ENCODE results near the gene CPZ.

CPZ gene

DNA sequence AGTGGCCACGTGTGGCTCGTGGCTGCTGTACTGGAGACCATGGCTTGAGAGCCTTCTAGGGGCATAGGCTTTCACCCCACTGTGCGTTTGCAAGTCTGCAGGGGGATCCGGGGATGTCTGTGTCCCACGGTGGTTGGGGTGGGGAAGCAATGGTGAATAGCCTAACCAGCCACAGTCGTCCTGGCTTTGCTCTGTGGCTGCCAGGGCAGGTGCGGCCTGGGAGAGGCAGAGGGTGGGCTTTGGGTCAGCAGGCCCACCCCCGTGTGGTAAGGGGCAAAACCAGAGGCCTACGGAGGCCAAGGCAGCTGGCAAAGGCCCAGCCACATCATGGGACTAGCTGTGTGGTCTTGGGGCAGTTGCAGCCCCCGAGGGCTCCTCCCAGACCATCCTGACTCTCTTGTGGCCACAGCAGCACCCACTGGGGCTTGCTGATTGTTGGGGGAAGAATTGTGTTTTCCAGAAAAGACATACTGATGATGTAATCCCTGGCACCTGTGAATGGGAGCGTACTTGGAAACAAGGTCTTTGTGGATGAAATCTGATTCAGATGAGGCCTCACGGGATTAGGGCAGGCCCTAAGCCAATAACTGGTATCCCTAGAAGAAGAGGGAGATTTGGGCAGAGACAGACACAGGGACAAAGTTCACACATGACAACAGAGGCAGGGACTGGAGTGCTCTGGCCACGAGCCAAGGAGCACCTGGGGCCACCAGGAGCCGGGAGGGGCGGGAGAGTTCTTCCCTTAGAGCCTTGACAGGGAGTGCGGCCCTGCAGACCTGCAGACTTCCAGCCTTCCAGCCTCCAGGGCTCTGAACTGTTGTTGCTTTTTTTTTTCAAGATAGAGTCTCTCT, 2.9 kb downstream of the CPZ start:
- DNase-seq (ENCODE audit: low read depth), result no peak

DNA sequence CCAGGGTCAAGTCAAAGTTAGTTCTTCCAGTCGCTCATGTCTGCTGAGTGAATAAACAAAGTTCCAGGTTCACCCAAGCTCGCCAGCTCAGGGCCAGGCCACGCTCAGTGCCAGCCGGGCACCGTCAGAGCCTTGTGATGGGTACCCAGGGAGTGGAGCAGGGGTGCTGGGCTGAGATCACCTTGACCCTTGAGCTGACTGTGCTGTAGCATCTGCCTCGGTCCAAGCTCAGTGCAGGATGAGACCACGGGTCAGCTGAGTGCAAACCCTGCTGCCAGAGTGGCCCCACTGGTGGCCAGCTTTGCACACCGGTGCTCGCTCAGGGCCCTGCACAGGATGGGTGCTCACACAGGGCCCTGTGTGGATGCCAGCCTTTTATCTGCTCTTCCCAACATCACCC, 4.3 kb downstream of the CPZ start:
- no peak for DNase-seq (ENCODE audit: low read depth)

GRCh38 chr4:8597319-8597718, 4.8 kb downstream of the CPZ start:
- no peak for DNase-seq (ENCODE audit: low read depth)

- no peak for DNase-seq (ENCODE audit: low read depth)
Observed at GRCh38 chr4:8597791-8598190, 5.2 kb downstream of the CPZ start.

- no peak for DNase-seq (ENCODE audit: low read depth)
Observed at GRCh38 chr4:8598391-8599090, 6.0 kb downstream of the CPZ start.

- no peak for DNase-seq (ENCODE audit: low read depth)
Observed at GRCh38 chr4:8599091-8599460, 6.5 kb downstream of the CPZ start.

DNA sequence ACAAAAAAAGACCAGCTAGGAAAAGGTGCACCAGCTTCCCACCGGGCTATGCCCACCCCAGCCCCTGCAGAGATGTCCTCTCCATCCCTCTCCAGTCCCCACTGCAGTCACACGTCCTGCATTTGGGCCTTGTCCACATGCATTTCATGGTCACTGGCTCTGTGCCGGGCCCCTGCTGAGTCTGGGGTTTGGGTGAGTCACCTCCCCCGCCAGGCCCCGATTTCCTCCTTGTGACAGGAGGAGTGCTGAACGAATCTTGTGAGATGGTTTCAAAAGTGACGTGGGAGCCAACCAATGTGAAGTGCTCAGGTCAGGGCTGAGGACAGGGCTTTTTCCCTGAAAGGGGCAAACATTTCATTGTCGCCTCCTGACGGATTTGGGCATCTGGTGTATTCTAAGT, 7.1 kb downstream of the CPZ start:
- DNase-seq (ENCODE audit: low read depth), result no peak

DNA sequence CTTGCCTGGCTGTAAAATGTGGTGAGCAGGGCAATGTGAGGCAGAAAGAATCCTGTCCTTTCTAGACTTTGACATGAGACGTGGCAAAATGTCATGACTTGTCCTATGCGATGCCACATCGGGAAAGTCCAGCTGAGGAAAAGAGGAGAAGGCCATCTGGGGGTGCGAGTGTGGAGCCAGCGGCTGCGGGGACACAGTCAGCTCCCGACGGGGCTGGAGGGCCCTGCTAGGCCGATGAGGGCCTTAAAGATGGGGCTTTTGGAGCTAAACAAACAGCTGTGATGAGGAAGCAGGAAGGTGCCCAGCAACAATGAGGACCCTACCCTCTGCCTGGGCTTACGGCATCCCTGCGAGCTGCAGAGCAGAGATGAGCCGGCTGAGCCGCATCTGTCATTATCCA, 7.7 kb downstream of the CPZ start:
- DNase-seq (ENCODE audit: low read depth), result no peak

DNA sequence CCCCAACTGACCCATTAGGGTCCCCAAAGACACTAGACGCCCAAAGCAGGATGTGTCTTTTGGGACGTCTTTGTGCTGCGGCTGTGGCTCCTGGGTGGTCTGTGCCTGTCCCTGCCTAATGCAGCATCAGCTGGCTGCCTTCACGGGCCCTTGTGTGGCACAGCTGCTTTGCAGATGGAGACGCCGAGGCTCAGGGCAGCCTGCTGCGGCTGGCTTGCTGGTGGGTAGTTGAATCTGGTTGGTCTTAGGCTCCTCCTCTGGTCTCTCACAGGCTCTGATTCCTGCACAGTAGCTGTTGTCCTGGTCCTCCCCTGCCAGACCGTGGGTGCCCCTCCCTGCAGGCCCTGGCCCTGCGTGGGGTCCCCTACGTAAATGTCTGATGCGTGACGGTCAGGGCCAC, 8.1 kb downstream of the CPZ start:
- DNase-seq (ENCODE audit: low read depth), result no peak

DNA sequence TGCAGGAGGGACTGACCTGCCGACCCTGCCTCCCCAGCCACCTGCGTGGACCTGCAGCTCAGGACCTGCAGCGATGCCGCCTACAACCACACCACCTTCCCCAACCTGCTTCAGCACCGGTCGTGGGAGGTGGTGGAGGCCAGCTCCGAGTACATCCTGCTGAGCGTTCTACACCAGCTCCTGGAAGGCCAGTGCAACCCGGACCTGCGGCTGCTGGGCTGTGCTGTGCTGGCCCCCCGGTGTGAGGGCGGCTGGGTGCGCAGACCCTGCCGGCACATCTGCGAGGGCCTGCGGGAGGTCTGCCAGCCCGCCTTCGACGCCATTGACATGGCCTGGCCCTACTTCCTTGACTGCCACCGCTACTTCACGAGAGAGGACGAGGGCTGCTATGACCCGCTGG, 8.5 kb downstream of the CPZ start:
- DNase-seq (ENCODE audit: low read depth), result no peak

DNA sequence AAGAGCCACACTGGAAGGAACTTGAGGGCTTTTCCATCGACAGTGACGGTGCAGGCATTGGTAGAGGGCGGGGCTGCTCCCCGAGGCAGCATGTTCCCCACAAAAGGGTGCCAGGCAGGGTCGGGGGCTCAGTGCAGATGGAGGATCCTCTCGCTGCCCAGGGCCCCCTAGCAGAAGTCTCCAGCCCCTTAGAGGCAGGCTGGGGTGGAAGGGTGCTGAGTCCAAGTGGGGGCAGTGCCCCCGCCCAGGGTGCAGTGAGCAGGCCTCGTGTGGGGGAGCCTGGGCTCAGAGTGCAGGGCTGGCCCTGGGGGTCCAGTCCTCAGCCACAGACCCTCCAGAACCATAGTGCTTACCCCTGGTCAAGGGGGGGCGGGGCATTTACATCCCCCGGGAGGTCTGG, 9.0 kb downstream of the CPZ start:
- DNase-seq (ENCODE audit: low read depth), result no peak

DNA sequence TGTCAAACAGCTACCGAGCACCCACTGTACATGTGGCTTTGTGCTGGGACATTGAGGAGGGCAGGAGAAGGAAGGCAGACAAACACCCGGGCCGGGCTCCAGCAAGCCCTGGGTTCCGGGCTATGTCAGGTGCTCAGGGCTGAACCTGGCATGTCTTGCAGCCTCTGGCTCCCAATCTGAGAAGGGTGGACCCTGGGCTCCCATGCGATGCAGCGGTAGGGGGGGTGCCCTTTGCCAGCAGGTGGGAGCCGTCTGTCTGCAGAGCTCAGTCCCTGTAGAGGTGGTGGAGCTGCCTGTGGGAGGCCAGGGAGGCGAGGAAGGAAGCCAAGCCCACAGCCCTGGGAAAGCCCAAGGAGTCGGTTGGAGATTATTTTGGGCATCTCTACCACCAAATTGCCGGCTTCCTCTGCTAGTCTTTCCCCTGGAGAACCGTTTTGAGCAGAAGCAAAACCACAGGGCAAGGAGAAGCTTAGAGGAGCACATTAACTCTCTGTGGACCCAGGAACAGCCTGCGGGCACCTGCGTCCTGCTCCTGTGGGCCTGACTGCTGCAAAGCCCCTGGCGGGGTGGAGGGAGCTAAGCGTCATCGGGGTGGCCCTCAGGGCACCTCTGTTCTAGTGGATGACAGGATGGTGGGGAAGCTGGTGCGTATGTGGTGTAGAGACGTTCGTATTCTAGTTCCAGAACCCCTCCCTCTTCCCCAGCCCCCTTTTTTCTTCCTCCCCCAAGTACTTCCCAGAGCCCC, 10.3 kb downstream of the CPZ start:
- no peak for DNase-seq (ENCODE audit: low read depth)

DNA sequence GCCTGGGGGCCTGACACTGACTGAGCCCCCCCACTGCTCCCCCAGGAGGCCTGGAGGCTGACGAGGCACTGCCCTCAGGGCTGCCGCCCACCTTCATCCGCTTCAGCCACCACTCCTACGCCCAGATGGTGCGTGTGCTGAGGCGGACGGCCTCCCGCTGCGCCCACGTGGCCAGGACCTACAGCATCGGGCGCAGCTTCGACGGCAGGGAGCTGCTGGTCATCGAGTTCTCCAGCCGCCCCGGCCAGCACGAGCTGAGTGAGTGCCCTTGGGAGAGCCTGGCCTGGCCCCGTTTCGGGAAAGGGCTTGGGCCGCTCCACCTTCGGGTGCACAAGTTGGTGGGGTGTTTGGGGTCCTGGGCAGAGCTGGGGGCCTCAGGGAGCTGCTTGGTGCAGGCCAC, 11.4 kb downstream of the CPZ start:
- no peak for DNase-seq (ENCODE audit: low read depth)

DNA sequence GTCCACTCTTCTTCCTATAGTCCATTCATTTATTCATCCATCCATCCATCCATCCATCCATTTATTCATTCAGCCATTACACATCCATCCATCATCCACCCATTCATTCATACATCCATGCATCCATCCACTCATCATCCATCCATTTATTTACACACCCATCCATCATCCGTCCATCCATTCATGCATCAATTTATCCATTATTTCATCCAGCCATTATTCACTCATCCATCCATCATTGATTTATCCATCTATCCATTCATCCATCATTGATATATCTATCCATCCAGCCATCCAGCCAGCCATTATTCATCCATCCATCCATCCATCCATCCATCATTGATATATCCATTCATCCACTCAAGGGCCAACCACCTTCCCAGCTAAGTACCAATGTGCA, 12.7 kb downstream of the CPZ start:
- DNase-seq (ENCODE audit: low read depth), result no peak

GRCh38 chr4:8606476-8606875, 13.9 kb downstream of the CPZ start:
- DNase-seq (ENCODE audit: low read depth), result no peak

DNA sequence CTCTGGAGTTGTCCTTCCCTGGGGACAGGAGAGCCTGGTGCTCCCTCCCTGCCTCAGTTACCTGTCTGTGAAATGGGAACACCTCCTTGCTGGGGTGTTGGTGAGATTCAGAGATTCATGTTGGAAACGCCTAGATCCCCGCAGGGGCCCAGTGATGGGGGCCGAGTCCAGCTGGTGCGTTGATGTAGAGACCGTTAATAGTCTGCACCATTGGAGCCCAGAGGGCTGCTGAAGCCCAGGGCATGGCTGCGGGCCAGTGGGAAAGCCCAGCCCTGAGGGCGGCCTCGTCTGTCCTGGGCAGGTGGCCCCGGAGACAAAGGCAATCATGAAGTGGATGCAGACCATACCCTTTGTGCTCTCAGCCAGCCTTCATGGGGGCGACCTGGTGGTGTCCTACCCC, 14.4 kb downstream of the CPZ start:
- no peak for DNase-seq (ENCODE audit: low read depth)

DNA sequence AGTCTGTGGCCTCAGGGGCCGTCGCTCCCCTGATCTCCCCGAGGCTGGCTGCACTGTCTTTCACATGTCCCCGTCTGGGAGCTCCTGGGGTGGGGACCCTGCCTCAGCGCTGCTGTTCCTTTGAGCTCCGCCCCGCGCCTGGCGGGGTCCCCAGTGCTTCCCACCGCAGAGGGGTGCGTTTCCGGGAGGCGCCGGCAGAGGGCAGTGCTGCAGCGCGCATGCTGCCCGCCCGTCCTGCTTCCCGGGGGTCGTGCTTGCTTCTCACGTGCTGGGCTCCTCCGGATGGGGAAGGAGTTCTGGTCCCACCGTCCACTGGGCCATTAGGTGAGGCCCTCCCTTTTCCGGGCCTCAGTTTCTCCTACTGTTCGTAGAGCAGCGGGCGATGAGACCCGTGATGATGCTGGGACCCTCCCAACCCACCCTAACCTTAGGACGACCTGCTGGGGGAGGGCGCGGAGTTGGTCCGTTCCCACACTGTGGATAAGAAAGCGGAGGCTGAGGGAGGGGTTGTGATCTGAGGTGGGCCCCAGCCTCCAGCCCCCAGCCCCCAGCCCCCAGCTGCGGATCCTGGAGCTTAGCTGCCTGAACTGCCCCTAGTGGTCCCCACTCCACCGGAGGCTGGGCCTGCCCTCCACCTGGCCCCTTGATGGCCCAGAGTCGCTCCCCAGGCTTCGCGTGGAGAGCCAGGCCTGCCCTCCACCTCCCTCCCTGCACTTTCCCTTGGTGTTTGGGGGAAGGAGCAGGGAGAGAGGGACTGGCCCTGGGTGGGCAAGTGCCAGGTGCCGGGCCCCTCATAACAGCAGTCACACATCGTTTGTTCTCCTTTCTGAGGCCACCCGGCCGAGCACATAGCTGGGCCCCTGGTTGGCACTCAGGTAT, 15.3 kb downstream of the CPZ start:
- DNase-seq (ENCODE audit: low read depth), result peak; percentile 13

- no peak for DNase-seq (ENCODE audit: low read depth)
Observed at GRCh38 chr4:8608714-8609391, 16.3 kb downstream of the CPZ start.

GRCh38 chr4:8609406-8609805, 16.8 kb downstream of the CPZ start:
- no peak for DNase-seq (ENCODE audit: low read depth)

GRCh38 chr4:8609824-8610350, 17.3 kb downstream of the CPZ start:
- no peak for DNase-seq (ENCODE audit: low read depth)
